Measurements from ENCODE around the gene OSMR.

Gene OSMR

DNA sequence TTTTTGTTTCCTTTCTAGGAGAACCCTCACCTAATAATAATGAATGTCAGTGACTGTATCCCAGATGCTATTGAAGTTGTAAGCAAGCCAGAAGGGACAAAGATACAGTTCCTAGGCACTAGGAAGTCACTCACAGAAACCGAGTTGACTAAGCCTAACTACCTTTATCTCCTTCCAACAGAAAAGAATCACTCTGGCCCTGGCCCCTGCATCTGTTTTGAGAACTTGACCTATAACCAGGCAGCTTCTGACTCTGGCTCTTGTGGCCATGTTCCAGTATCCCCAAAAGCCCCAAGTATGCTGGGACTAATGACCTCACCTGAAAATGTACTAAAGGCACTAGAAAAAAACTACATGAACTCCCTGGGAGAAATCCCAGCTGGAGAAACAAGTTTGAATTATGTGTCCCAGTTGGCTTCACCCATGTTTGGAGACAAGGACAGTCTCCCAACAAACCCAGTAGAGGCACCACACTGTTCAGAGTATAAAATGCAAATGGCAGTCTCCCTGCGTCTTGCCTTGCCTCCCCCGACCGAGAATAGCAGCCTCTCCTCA lies 87.1 kb downstream of the OSMR start:
- DNase-seq, result no peak

DNA sequence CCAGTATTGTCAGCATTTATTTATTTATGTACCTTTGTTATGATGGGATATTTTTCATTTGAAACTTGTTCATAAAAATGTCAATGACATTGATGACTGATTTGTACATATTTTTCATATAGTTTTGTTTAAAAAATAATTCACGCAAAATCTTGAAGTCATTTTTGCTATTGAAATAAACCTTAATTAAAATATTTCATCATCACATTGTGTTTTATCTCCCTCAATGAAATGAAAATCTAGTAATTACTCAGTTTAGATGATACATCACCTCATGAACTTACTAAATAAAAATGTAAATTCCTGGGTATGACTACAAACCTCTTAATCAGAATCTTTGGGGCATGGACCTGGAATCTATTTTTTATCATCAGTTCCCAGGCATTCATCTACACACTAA lies 89.6 kb downstream of the OSMR start:
- DNase-seq, result no peak

DNA sequence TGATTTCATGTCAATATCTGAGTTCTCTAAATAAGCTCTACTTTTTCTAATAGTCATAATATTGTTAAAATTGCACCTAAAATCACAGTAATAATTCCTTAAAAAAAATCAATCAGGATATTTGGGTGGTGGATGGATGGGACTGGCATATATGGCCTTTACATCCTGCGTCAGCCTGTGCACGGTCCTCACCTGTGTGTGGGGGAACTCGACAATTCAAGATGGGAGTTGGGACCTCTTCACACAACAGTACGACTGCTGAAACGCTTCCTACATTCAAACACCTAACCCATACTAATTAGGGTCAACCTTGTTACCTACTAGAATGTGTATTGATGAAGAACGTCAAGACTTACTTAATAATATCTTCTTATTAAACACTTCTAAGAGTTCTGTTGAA lies 90.5 kb downstream of the OSMR start:
- DNase-seq, result no peak

DNA sequence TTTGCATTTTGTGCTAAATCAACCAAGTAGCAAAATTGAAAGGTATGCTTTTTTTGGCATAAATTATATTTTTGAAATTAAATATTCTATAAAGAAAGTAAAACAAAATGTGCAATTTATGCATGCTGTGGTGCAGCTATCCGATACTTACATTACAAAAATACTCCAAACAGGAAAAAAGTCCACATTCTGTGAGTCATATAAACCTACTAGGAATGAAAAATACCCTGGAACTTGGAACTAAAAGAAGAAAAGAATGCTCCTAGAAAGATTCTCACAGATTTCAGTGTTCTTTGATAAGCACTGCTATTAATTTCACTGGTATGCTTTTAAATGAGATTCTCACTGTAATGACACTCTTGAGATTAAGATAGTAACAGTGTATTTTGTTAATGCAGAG lies 92.6 kb downstream of the OSMR start:
- DNase-seq, result no peak

DNA sequence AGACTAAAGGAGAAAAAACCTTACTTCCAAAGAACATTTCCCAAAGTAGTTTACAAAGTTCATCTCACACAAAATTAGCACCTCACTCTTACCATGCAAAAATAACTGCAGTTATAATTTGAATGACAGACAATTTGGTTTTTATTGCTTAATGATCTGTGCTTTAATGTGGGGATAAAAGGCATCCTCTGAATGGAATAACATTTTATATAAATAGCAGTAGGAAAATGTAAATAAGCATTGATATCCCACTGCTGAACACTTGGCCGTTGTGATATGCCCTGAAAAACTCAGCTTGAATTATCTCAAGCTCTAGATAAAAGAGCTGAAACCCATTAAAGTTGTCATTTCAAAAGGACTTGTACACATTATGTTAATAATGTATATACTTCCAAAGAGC lies 93.2 kb downstream of the OSMR start:
- DNase-seq, result no peak

DNA sequence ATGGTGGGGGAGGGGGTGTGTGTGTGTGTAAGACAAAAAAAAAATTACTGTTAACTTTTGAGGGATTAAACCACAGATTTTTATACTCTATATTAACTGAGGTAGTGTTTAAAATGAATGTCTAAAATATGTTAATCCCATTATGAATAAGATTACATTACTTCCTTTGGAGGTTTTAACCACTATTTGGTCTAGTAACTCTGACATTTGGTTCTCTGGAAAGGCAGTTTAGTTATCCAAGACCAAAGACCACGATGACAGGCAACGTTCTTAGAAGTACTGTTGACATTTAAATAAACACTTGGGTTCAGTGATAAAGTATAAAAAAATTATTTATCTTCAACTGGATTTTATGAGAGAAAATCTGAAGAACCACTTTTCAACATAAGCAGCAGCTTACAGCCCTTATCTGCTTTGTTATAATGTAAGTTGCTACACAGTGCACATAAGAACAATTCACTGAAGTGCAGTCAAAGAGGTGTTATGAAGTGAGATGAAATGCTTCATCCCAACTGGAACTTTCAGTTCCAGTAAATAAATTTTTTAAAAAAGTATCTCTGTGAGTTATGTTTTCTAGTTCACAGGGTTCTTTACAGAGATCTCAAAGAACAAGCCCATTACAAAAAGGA lies 94.5 kb downstream of the OSMR start:
- no peak for DNase-seq

DNA sequence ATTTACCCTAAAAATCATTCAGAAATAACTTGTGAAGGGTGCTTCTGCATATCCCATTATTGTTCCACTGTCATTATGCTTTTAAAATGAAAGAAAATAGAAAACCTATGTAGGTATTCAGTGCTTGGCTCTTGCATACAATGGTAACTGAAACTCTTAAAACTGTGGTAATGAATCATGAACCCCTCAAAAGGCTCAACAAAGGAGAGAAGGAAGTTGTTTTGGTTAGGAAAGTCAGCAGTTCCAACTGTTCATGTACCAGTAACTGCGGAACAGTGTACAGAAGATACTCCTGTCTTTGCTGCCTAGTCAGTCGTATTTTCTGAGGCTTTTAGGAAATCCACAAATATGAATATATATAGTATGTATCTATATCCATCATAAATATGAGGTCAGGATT lies 96.1 kb downstream of the OSMR start:
- no peak for DNase-seq

DNA sequence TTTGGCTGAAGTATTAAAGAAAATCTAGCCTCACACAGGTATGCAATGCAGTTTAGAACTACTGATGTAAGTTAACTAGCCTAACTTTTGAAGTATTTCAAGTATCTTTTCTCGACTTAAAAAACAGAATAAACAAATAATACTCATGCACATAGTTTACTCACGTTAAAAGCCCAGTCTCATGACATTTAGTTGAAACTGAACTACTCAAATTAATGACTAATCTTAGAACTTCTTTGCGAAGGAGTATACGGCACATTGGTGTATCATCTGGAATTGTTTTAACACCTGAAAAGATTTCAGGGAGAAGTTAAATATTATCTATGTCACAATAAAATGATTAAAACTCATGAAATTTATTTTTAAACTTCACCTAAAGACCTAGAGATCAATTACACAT lies 98.5 kb downstream of the OSMR start:
- DNase-seq, result no peak

DNA sequence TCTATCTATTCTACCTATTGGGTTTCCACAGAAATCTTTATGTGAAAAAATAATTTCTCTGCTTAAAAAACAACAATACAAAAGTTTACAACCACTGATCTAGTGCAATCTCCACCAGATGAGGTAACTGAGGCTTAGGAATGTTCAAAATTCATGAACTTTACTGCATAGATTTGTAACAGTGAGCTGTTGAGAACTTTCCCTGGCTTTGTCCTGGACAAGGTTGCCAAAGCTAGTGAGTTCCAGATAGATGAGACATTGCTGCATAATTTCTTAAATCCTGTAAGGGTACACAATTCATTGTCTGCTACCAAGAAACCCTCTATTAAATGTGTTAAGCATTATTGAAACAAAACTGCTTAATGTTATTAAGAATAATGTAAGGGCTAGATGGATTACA lies 102.7 kb downstream of the OSMR start:
- DNase-seq, result no peak

DNA sequence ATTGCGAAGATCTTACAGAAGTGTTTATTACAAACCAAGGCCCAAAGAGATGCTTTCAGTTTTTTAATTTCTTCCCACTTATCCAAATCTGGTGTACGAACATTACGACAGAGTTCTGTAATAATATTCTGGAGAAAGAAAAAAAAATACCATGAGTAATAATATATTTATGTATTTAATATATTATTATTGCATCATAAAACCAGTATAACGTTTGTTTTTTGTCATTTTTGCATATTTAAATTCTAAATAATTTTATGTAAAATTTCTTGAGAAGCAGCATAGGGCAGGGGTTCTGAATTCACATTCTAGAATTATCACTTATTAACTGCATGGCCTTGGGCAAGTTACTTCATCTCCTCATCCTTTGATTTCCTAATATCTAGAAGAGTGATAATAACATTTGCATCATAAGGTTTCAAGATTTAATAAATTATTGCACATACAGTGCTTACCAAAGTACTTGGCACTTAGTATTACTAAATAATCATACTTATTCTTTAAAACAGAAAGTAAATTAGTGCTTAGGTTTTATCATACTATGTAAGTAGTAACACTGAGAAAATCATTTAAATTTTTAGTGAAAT lies 107.7 kb downstream of the OSMR start:
- DNase-seq, result no peak

DNA sequence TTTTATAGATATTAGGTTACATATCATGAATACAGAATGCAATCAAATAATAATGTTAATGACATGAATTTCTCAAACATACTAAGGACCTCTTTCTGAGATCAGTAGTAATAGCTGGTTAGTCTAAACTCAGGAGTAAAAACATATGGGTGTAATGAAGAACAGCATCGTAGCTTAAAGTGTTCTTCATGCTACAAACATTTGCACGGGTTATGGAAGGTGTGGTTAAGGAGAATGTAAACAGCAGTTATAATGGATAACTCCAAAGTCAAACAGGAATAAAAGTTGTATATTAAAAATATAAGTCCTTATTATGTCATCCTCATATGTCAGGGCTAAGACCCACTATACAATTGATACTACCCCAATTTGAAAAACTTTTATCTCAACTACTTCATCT lies 115.9 kb downstream of the OSMR start:
- DNase-seq, result no peak

DNA sequence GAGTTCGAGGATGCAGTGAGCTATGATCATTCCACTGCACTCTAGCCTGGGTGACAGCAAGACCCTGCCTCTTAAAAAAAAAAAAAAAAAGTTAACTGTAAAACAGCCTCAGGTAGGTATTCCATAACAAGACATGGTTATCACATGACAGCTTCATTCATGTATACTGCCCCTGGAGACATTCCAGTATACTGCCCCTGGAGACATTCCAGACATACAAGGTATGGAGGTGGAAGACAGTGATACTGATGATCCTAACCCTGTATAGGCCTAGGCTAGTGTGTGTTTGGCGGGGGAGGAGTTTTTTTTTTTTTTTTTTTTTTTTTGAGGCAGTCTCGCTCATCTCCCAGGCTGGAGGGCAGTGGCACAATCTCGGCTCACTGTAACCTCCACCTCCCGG lies 122.9 kb downstream of the OSMR start:
- DNase-seq, result no peak

DNA sequence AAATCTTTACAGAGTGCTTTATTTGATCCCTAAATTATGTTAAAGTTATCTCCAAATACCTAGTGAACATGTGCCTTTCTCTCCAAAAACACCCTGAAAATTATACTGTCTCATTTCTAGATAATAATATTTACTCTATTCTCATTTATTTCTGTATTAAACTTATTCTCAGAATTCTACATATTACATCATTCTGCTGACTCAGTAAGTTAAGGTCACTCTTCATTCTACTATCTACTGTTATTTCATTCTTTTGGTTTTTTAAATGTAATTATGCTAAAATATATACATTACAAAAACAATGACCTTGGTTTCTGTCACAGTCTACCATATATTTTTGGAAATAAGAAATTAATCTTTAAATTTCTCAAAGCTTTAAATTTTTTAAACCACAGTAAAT lies 132.2 kb downstream of the OSMR start:
- DNase-seq, result no peak

DNA sequence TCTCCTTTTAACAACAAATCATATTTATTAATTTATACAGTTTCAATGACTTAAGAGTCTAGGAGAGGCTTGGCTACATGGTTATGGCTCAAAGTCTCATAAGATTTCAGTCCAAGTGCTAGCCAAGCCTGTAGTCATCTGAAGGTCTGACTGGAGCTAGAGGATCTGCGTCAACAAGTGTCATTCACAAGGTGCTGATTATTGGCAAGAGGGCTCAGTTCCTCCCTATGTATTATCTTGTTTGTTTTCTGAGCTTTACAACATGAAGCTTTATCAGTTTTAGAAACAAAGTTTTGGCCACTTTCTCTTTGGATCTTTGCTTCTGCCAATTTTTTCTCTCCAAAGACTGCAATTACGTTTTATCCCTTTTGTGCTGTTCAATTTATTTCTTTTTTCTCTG lies 133.7 kb downstream of the OSMR start:
- no peak for DNase-seq
